Ectodermal cell (in vitro differentiated cells): ENCODE measurements around the gene G6PC3. TPM values are rescaled to one million over a fixed set of nuclear protein-coding genes. Genes with fewer than 3 reads are reported as not detected.
A peak's percentile ranks its signal among the peaks of the same experiment; 100 is the strongest.
"Not testable (repeated sequence)": the region's sequence is repeated elsewhere in the genome, so short reads cannot be mapped to it uniquely, and the experiment has no call there.

ENCODE experiments used
- H3K27ac ChIP-seq: 2 replicates; pipeline ENCODE4 v1.7.0; 2013; ENCODE audit warnings: mild to moderate bottlenecking, low read depth, low read length; ENCODE audit not compliant: insufficient read depth, poor library complexity, severe bottlenecking
- H3K27me3 ChIP-seq: 2 replicates; pipeline ENCODE4 v1.7.0; 2013; ENCODE audit warnings: mild to moderate bottlenecking, low read length; ENCODE audit not compliant: insufficient read depth, control insufficient read depth, poor library complexity, severe bottlenecking
- H3K36me3 ChIP-seq: one replicate; pipeline ENCODE4 v1.7.0; 2013; ENCODE audit warnings: low read length; ENCODE audit not compliant: control insufficient read depth, insufficient read depth
- H3K4me1 ChIP-seq: one replicate; pipeline ENCODE4 v1.7.0; 2013; ENCODE audit warnings: low read length; ENCODE audit not compliant: control insufficient read depth, insufficient read depth
- H3K4me3 ChIP-seq: 2 replicates; pipeline ENCODE4 v1.7.0; 2013; ENCODE audit warnings: low read depth, low read length, control low read depth; ENCODE audit not compliant: insufficient read depth
- H3K9me3 ChIP-seq: 2 replicates; pipeline ENCODE4 v1.7.0; 2013; ENCODE audit warnings: mild to moderate bottlenecking, low read length, moderate library complexity; ENCODE audit not compliant: control insufficient read depth
- WGBS, 2 experiments: methylation state at CpG; one replicate each; pipeline ENCODE4 v1.1.7; 2013; ENCODE audit warnings: missing lambda C conversion rate in 2 of 2; 5-methylcytosine and 5-hydroxymethylcytosine counted together
- polyA plus RNA-seq, 4 experiments: library from polyadenylated mRNA; stranded (reverse); fragments of 50-300 nt; gene quantifications; one replicate each; pipeline ENCODE4 v1.2.3, GENCODE V29; 2013

G6PC3 gene, protein sequence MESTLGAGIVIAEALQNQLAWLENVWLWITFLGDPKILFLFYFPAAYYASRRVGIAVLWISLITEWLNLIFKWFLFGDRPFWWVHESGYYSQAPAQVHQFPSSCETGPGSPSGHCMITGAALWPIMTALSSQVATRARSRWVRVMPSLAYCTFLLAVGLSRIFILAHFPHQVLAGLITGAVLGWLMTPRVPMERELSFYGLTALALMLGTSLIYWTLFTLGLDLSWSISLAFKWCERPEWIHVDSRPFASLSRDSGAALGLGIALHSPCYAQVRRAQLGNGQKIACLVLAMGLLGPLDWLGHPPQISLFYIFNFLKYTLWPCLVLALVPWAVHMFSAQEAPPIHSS
- 118 TPM for polyA plus RNA-seq (2013, experiment 1 of 4)
- 110 TPM for polyA plus RNA-seq (2013, experiment 2 of 4)
- 102 TPM for polyA plus RNA-seq (2013, experiment 3 of 4)
- 111 TPM for polyA plus RNA-seq (2013, experiment 4 of 4)

DNA sequence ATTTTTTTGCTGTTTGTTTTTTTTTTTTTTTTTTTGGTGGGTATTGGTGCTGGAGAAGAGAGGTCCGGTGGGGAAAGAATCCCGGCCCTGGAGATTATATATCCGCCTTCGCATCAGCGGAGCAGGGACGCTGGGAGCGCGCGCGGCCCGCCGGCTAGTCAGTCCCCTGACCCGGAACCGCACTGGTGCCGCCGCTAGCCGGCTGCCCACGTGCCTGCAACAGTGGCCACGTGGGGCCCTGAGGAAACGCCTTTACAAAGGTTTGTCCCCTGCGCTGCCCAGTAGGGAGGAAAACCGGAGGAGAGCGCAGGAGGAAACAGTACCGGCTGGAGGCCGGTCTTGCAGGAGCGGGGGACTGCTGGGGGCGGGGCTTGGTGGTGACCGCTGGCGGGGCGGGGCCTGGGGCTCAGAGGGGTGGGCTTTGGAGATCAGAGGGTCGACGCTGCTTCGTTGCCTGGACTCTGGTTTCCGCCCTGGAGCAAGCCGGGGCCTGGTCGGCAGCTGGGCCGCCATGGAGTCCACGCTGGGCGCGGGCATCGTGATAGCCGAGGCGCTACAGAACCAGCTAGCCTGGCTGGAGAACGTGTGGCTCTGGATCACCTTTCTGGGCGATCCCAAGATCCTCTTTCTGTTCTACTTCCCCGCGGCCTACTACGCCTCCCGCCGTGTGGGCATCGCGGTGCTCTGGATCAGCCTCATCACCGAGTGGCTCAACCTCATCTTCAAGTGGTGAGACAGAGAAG lies at the start of gene G6PC3:
G6PC3 (plus strand) TSS at position 281 of the 743 bp plus-strand sequence; CDS start at position 512, 231 bp downstream.
- H3K9me3 ChIP-seq, result no peaks in the 10 kb centered on the region
- H3K36me3 ChIP-seq, result peaks cover 10% of the 10 kb centered on the region
- peak within 1 kb of the TSS; percentile 86 for H3K27ac ChIP-seq
- peaks cover 5% of the 10 kb centered on the region for H3K4me1 ChIP-seq
- no peaks in the 10 kb centered on the region for H3K27me3 ChIP-seq
- peak within 1 kb of the TSS; percentile 67 for H3K4me3 ChIP-seq
- WGBS, 2 experiments, result 0% methylated on average over 53 of the region's 53 CpGs

DNA sequence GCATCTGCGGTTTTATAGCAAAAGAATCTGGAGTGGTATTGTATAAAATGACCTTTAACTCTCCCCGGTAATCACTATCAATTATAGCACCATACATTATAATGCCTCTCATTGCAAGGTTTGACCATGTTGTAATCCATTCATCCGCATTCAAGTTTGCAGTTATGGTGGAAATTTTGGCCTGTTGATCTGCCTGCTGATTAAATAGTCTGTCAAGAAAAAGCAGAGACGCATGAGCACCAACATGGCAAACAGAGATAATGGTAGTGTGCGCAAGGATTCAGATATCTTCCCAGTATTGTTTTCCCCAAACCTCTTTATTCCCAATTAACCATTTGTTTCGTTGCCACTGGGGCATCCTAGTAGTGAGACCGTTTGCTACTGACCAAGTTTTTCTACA lies 49.3 kb upstream of the G6PC3 start:
- not testable (repeated sequence) for H3K27ac ChIP-seq, H3K36me3 ChIP-seq, H3K4me1 ChIP-seq, H3K9me3 ChIP-seq, H3K4me3 ChIP-seq, H3K27me3 ChIP-seq
- 94 to 95% methylated on average over 5 to 7 of the region's 7 CpGs for WGBS, 2 experiments

DNA sequence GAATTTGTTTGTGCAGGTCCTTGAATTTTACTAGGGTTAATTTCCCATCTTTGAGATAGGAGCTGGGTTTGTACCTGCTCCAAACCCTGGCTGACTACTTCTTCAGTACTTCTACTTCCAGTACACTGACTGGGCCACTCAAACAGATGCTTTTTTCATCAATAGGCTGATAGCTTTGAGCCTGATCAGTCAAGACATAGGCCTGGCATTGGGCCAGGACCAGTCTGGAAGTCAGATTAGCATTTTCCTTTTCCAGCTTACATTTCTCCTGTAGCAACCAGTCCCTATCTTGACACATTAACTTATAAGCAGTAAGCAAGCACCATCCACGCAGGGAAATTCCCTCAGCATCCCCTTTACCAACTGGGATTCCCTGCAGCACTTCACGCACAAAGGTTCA lies 48.3 kb upstream of the G6PC3 start:
- Histone ChIP-seq H3K4me1 (no peaks in the 10 kb centered on the region), H3K36me3 (no peaks in the 10 kb centered on the region), H3K4me3 (no peak overlapping the region), H3K27ac (no peak overlapping the region), H3K9me3 (no peaks in the 10 kb centered on the region), H3K27me3 (no peaks in the 10 kb centered on the region)
- WGBS, 2 experiments, result 96 to 97% methylated on average over 2 of the region's 2 CpGs

DNA sequence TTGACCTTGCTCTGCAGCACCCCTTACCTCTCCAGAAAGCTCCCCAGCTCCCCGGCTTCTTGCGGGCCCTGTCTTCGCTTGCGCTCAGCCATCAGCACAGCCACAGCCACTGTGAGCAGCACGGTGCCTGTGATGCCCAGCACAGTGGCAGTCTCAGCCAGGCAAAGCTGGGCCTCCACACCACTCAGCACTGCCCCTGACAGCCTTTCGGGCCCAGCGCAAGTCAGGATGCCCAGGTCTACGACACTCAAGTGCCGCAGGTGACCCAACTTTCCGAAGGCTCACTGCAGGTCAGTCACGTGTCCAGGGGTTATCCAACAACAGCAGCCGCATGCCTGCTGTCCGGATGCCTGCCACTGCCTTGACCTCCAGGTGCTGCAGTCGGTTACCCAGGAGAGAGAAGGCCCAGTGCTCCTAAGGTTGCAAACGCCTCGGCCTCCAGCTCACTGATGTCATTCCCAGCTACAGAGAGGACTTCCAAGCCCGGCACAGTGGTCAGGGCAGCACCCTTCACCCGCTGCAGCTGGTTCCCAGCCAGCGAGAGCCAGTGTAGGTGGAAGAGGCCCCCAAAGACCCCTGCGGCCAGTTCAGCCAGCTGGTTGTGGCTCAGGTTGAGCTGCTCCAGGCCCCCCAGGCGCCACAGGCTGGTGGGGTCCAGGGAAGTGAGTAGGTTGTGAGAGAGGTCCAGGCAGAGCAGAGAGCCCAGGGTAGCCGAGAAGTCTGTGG lies 46.8 kb upstream of the G6PC3 start:
- Histone ChIP-seq H3K4me3 (no peak overlapping the region), H3K27ac (no peak overlapping the region), H3K9me3 (no peaks in the 10 kb centered on the region), H3K27me3 (no peaks in the 10 kb centered on the region), H3K36me3 (no peaks in the 10 kb centered on the region), H3K4me1 (no peaks in the 10 kb centered on the region)
- 96% methylated on average over 22 of the region's 22 CpGs for WGBS, 2 experiments

DNA sequence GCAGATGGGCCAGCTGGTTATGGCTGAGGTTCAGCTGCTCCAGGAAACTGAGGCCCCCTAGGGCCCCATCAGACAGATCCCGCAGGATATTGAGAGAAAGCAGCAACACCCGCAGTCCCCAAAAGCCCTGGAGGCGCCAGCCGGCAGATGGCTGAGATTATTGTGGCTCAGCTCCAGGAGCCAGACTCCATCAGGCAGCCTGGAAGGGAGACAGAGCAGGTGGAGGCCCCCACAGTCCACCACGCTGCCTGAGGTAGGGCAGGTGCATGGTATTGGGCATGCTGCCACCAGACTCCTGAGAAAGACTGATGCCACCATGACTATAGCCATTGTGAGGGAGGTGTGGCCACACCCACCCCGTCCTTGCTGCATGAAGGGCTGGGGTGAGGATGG lies 46.3 kb upstream of the G6PC3 start:
- Histone ChIP-seq H3K27me3 (no peaks in the 10 kb centered on the region), H3K36me3 (no peaks in the 10 kb centered on the region), H3K4me1 (no peaks in the 10 kb centered on the region), H3K9me3 (no peaks in the 10 kb centered on the region), H3K27ac (no peak overlapping the region), H3K4me3 (no peak overlapping the region)
- whole genome bisulfite sequencing, 2 experiments, result 91 to 94% methylated on average over 6 of the region's 6 CpGs

DNA sequence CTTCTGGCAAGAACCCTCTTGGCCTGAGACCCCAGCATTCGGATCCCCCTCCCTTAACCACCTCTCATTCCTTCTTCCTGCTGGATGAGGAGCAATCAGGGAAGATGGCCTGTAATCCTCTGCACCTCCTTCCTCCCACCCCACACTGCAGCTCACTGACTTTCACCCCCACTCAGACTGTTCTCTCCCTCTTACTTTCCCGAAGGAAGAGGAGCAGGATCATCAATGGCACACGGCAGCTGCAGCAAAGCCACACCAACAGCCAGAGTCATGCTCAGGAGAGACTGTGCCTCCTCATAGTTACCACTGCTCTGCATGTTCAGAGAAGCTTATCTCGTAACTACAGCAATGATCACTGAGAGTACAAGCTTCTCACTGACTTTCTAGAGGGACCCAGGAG lies 45.7 kb upstream of the G6PC3 start:
- Histone ChIP-seq H3K4me1 (no peaks in the 10 kb centered on the region), H3K9me3 (no peaks in the 10 kb centered on the region), H3K27ac (peak overlapping the region; percentile 16), H3K27me3 (no peaks in the 10 kb centered on the region), H3K36me3 (no peaks in the 10 kb centered on the region), H3K4me3 (no peak overlapping the region)
- 91 to 94% methylated on average over 4 of the region's 4 CpGs for WGBS, 2 experiments

DNA sequence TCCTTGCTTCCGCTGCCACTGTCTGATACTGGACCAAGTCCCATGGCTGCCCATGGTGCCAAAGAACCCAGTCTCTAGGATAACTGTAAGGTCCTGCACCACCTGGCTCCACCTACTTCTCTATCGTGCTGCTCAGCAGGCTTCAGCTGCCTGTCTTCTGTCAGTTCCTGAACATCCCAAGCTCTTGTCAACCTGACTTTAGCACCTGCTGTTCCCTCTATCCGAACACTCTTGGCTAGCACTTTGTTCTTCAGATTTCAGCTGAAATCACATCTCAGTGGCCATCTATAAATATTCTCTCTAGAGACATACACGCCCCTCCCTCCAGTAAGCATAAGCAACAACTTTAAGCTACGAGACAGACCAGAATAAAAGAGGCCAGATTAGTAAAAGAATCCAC lies 40.8 kb upstream of the G6PC3 start:
- Histone ChIP-seq H3K27ac (no peak overlapping the region), H3K9me3 (no peaks in the 10 kb centered on the region), H3K4me3 (no peak overlapping the region), H3K36me3 (peaks cover 15% of the 10 kb centered on the region), H3K27me3 (no peaks in the 10 kb centered on the region), H3K4me1 (no peaks in the 10 kb centered on the region)
- WGBS, 2 experiments, result 92 to 93% methylated on average over 5 of the region's 5 CpGs

GRCh38 chr17:44030482-44030881 lies 40.1 kb upstream of the G6PC3 start:
- no peak overlapping the region for H3K27ac ChIP-seq
- no peak overlapping the region for H3K4me3 ChIP-seq
- H3K36me3 ChIP-seq, result peaks cover 15% of the 10 kb centered on the region
- no peaks in the 10 kb centered on the region for H3K9me3 ChIP-seq
- 97 to 98% methylated on average over 3 of the region's 3 CpGs for WGBS, 2 experiments
- H3K27me3 ChIP-seq, result no peaks in the 10 kb centered on the region
- H3K4me1 ChIP-seq, result no peaks in the 10 kb centered on the region

- no peak overlapping the region for H3K4me3 ChIP-seq
- no peaks in the 10 kb centered on the region for H3K4me1 ChIP-seq
- peaks cover 36% of the 10 kb centered on the region for H3K36me3 ChIP-seq
- no peaks in the 10 kb centered on the region for H3K27me3 ChIP-seq
- H3K9me3 ChIP-seq, result no peaks in the 10 kb centered on the region
- no peak overlapping the region for H3K27ac ChIP-seq
- 93 to 94% methylated on average over 3 of the region's 3 CpGs for WGBS, 2 experiments
Measured at GRCh38 chr17:44033861-44034408, 36.6 kb upstream of the G6PC3 start.

GRCh38 chr17:44034688-44035087 lies 35.8 kb upstream of the G6PC3 start:
- H3K9me3 ChIP-seq, H3K27ac ChIP-seq, H3K27me3 ChIP-seq, H3K4me3 ChIP-seq, H3K4me1 ChIP-seq: not testable (repeated sequence)
- peaks cover 38% of the 10 kb centered on the region for H3K36me3 ChIP-seq
- WGBS, 2 experiments, result no CpG with 5 or more reads among the region's 3 CpGs
